Measurements from ENCODE around the gene FYCO1.

DNA sequence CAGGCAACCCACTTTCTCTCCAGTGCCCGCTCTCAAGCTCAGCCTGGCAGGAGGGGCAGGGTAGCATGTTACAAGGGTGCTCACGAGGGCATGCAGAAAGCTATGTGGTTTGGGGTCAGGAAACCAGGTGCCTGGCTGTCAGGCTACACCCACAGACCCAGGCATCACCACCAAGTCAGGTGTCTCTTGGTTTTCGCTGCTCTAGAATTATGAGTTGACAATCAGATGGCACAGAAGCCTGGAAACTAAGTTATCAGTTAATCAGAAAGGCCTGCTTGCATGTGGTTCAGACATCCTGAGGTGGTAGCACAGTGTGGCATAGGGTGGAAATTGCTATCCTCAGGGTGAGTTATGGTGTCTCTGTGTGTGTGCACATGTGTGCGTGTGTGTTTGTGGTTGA, 125.5 kb downstream of the FYCO1 start:
- TF ChIP-seq POLR2A (IDR thresholded peaks at IDR 0.05) (no peak), EP300 (IDR thresholded peaks at IDR 0.05) (no peak), POLR2AphosphoS5 (IDR thresholded peaks at IDR 0.05) (no peak)
- TF ChIP-seq, protein P1, sequence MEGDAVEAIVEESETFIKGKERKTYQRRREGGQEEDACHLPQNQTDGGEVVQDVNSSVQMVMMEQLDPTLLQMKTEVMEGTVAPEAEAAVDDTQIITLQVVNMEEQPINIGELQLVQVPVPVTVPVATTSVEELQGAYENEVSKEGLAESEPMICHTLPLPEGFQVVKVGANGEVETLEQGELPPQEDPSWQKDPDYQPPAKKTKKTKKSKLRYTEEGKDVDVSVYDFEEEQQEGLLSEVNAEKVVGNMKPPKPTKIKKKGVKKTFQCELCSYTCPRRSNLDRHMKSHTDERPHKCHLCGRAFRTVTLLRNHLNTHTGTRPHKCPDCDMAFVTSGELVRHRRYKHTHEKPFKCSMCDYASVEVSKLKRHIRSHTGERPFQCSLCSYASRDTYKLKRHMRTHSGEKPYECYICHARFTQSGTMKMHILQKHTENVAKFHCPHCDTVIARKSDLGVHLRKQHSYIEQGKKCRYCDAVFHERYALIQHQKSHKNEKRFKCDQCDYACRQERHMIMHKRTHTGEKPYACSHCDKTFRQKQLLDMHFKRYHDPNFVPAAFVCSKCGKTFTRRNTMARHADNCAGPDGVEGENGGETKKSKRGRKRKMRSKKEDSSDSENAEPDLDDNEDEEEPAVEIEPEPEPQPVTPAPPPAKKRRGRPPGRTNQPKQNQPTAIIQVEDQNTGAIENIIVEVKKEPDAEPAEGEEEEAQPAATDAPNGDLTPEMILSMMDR (IDR thresholded peaks at IDR 0.05) = no peak
